B cell (primary cell): Measurements from ENCODE around the gene ZBTB34. TPM values are rescaled to one million over a fixed set of nuclear protein-coding genes. Genes with fewer than 3 reads are reported as not detected.

ENCODE experiments used
- ATAC-seq: fragments of 200-7000 bp; cut with Tn5 transposase; one replicate; pipeline ENCODE4 v1.10.0; 2021; ENCODE audit warnings: low read depth, mild to moderate bottlenecking, moderate number of reproducible peaks, moderate library complexity
- CTCF ChIA-PET: fragments of 350-600 bp; sonication (Branson Sonifier 250); formaldehyde crosslinking; loops from one replicate; lab custom pipeline; 2021; ENCODE audit warnings: antibody characterized with exemption, inconsistent platforms; lab: Charles Lee
- POLR2A ChIA-PET: fragments of 350-600 bp; sonication (Branson Sonifier 250); formaldehyde crosslinking; loops from one replicate; lab custom pipeline; 2021; ENCODE audit warnings: antibody characterized with exemption; lab: Charles Lee
- DNase-seq: peaks from one replicate; pipeline ENCODE4 v3.0.0; 2013
- H2AFZ ChIP-seq: 2 replicates; pipeline ENCODE4 v1.6.1; 2012; ENCODE audit warnings: mild to moderate bottlenecking, low read depth, low read length; ENCODE audit not compliant: insufficient read depth, poor library complexity, severe bottlenecking
- H3K27ac ChIP-seq, 2 donors: 1 replicate in 1 of 2; 2 replicates in 1 of 2; pipeline ENCODE4 v1.5.1; 2012 to 2013; ENCODE audit warnings: low read length in 2 of 2, mild to moderate bottlenecking in 2 of 2, moderate library complexity in 1 of 2
- H3K27me3 ChIP-seq, 4 experiments: fragments of 200-600 bp in 1 of 4; sonication (generic) in 1 of 4; replicated peaks in 1 of 4; 1 replicate in 2 of 4; 2 replicates in 2 of 4; pipeline versions ENCODE4 v1.6.1 to v1.7.0; 2013 to 2016; ENCODE audit warnings: low read length in 3 of 4, mild to moderate bottlenecking in 2 of 4, mixed read lengths in 1 of 4, moderate library complexity in 1 of 4; ENCODE audit not compliant: insufficient read depth in 4 of 4, control insufficient read depth in 3 of 4; ENCODE audit errors: control extremely low read depth in 1 of 4
- H3K36me3 ChIP-seq, 2 experiments: replicated peaks in 1 of 2; 1 replicate in 1 of 2; 2 replicates in 1 of 2; pipeline versions ENCODE4 v1.6.1 to v1.7.1; 2013; ENCODE audit warnings: low read length in 1 of 2; ENCODE audit not compliant: insufficient read depth in 2 of 2, control insufficient read depth in 1 of 2; ENCODE audit errors: control extremely low read depth in 1 of 2, extremely low read depth in 1 of 2
- H3K4me1 ChIP-seq, 2 donors: fragments of 200-600 bp in 1 of 2; sonication (generic) in 1 of 2; 1 replicate in 1 of 2; 2 replicates in 1 of 2; pipeline versions ENCODE4 v1.5.1 to v1.6.1; 2013 to 2017; ENCODE audit warnings: low read length in 2 of 2; ENCODE audit not compliant: control insufficient read depth in 2 of 2, insufficient read depth in 2 of 2
- H3K4me2 ChIP-seq: replicated peaks from 2 replicates; pipeline ENCODE3; 2012; ENCODE audit warnings: mild to moderate bottlenecking, low read depth, low read length; ENCODE audit not compliant: poor library complexity, severe bottlenecking
- H3K4me3 ChIP-seq, 5 experiments: fragments of 200-600 bp in 1 of 5; sonication (generic) in 1 of 5; 1 replicate in 3 of 5; 2 replicates in 2 of 5; pipeline versions ENCODE4 v1.5.1 to v1.7.0; 2011 to 2016; ENCODE audit warnings: low read length in 4 of 5, mild to moderate bottlenecking in 4 of 5, low read depth in 2 of 5, control low read depth in 1 of 5, moderate library complexity in 1 of 5; ENCODE audit not compliant: insufficient read depth in 1 of 5; ENCODE audit errors: control extremely low read depth in 1 of 5, extremely low read depth in 1 of 5
- H3K79me2 ChIP-seq: fragments of 200-600 bp; sonication (generic); one replicate; pipeline ENCODE4 v1.6.0; 2016; ENCODE audit warnings: low read length; ENCODE audit not compliant: control insufficient read depth, insufficient read depth
- H3K9ac ChIP-seq: fragments of 200-600 bp; sonication (generic); 2 replicates; pipeline ENCODE4 v1.6.1; 2017; ENCODE audit warnings: mild to moderate bottlenecking, low read length, moderate library complexity
- H3K9me3 ChIP-seq, 3 donors: one replicate each; pipeline versions ENCODE4 v1.6.1 to v1.7.1; 2013; ENCODE audit warnings: low read length in 2 of 3; ENCODE audit not compliant: control insufficient read depth in 2 of 3, insufficient read depth in 1 of 3; ENCODE audit errors: control extremely low read depth in 1 of 3
- H4K20me1 ChIP-seq: 2 replicates; pipeline ENCODE4 v1.6.0; 2012; ENCODE audit warnings: mild to moderate bottlenecking, low read length; ENCODE audit not compliant: insufficient read depth, control insufficient read depth, poor library complexity, severe bottlenecking
- H3K27ac Mint-ChIP-seq: one replicate; pipeline ENCODE4 v1.8.0; 2021; ENCODE audit warnings: mixed read lengths
- H3K27me3 Mint-ChIP-seq: one replicate; pipeline ENCODE4 v1.8.0; 2021; ENCODE audit warnings: mixed read lengths
- H3K4me1 Mint-ChIP-seq: one replicate; pipeline ENCODE4 v1.8.0; 2021; ENCODE audit warnings: mixed read lengths
- H3K4me3 Mint-ChIP-seq: one replicate; pipeline ENCODE4 v1.8.0; 2021; ENCODE audit warnings: mixed read lengths
- H3K9me3 Mint-ChIP-seq: one replicate; pipeline ENCODE4 v1.8.0; 2022; ENCODE audit warnings: mixed read lengths; ENCODE audit not compliant: insufficient read depth
- EZH2 ChIP-seq: IDR thresholded peaks from 2 replicates; pipeline ENCODE4 v1.6.1; 2012; ENCODE audit warnings: borderline replicate concordance, low read depth, mild to moderate bottlenecking, moderate library complexity, low read length; ENCODE audit not compliant: insufficient read depth, poor library complexity, severe bottlenecking
- WGBS: methylation state at CpG from one replicate; pipeline ENCODE4 v1.1.5; 2013; ENCODE audit warnings: missing lambda C conversion rate; ENCODE audit not compliant: insufficient coverage; 5-methylcytosine and 5-hydroxymethylcytosine counted together
- intact Hi-C: fragments of 100-400 bp; cut with micrococcal nuclease; formaldehyde crosslinking; loops from one replicate; pipeline ENCODE4 v1.10.0; 2022
- polyA plus RNA-seq: library from polyadenylated mRNA; depleted of rRNA; stranded (reverse); fragments of >200 nt; gene quantifications from 2 replicates; pipeline ENCODE4 v1.2.3, GENCODE V29; 2012
- total RNA-seq, 2 donors: library from RNA; stranded (reverse); fragments of 120-200 nt in 1 of 2; gene quantifications; 1 replicate in 1 of 2; 2 replicates in 1 of 2; pipeline versions ENCODE4 v1.2.3 to v1.2.4, GENCODE V29; 2013 to 2022
- TF ChIP-seq, protein P1 (sequence below): fragments of 200-600 bp; IDR thresholded peaks from one replicate; pipeline ENCODE4 v1.8.0; 2022; ENCODE audit warnings: antibody characterized with exemption, mild to moderate bottlenecking

ZBTB34 gene
- total and polyA plus RNA-seq, 2 donors (not counting 1 experiment from before 2014, with no cell fraction given), result 3.8 to 12.1 TPM

DNA sequence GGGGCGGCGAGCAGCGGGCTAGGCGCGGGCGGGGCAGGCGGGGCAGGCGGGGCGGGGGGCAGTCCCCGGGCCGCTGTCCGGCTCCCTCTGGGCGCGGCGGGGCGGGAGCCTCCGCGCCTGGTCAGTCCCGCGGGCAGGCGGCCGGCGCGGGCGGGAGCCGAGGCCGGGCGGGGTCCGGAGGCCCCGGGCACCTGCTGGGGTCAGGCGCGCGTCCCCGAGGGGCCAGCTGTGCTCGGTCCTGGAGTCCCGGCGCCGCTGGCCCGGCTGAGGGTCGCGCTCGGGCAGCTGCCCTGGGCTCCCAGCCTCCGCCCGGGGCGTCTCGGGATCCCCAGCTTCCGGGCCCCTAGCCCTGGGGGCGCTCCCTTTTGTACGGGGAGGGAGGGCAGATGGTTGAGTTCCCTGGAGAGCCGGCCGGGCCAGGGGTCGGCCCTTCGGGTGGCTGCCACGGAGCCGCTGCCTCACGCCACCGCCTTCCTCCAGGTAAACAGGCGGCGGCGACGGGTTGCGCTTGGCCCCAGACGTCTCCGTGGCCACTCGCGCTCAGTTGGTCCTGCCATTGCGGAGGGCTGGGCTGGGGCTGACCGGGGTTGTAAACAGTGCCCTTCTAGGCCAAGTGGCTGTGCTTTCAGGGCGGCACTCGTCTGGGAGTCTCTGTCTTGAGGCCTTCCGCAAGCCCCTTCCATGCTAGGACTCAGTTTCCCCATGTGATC, 473 bp downstream of the ZBTB34 start:
- peak overlapping the region; percentile 65 for H2AFZ ChIP-seq
- peak; percentile 12 for ATAC-seq
- peak overlapping the region; percentile 58 to 88 (median 79) for H3K4me3 ChIP-seq
- peak overlapping the region; percentile 31 to 78 for H3K27ac ChIP-seq
- H3K36me3 ChIP-seq, result peaks cover 0 to 6% of the 10 kb centered on the region in 2 experiments
- ChIA-PET CTCF (interaction anchor here (0.7 kb wide), 1 partner anchor 1338 kb away, joined by 3 read pairs; no protein-coding TSS in a partner anchor), POLR2A (no interaction called here)
- peaks cover 38% of the 10 kb centered on the region for H3K4me1 Mint-ChIP-seq
- H4K20me1 ChIP-seq, result peaks cover 5% of the 10 kb centered on the region
- H3K27me3 ChIP-seq, result peaks cover 0 to 11% (median 0%) of the 10 kb centered on the region in 4 experiments
- peak overlapping the region; percentile 93 for H3K4me2 ChIP-seq
- H3K27ac Mint-ChIP-seq, result peak overlapping the region; percentile 82
- H3K9ac ChIP-seq, result peak overlapping the region; percentile 73
- no peak for TF ChIP-seq EZH2
- H3K9me3 Mint-ChIP-seq, result no peaks in the 10 kb centered on the region
- peaks cover 26 to 32% of the 10 kb centered on the region in 2 donors for H3K4me1 ChIP-seq
- peak; percentile 49 for DNase-seq
- peaks cover 13% of the 10 kb centered on the region for H3K27me3 Mint-ChIP-seq
- H3K79me2 ChIP-seq, result peaks cover 50% of the 10 kb centered on the region
- H3K9me3 ChIP-seq, result no peaks in the 10 kb centered on the region
- WGBS, result under 1% methylated on average over 71 of the region's 71 CpGs
- intact Hi-C loops, result loop anchor here (1.0 to 2.0 kb wide), 3 partner anchors 53 to 138 kb away; partner anchors contain the start of genes RALGPS1 and ZBTB43
- peak overlapping the region; percentile 93 for H3K4me3 Mint-ChIP-seq

DNA sequence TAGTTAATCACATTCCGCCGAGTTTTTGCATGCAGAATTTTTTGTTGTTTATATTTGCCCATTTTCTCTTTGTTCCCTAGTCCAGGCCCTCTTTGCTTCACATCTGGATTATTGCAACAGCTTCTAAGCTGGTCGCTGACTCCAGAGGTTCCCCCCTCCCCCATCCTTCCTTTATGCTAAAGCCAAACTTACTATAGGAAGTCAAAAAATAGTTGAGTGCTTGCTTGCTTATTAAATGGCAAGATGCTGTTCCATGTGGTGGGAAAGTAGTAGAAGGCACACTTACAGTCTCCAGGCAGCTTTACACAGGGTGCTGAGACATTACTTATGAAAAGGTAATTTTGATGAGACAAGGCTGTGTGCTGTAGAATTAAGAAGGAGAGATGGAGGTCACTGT, 1.3 kb downstream of the ZBTB34 start:
- Histone ChIP-seq H3K4me3 (peak overlapping the region; percentile 58 to 88 (median 76)), H3K9ac (peak overlapping the region; percentile 73), H4K20me1 (peaks cover 9% of the 10 kb centered on the region), H3K27ac (peak overlapping the region; percentile 46 to 78), H3K4me2 (peak overlapping the region; percentile 93), H3K79me2 (peaks cover 58% of the 10 kb centered on the region), H3K4me1 (peaks cover 26 to 32% of the 10 kb centered on the region in 2 donors), H3K9me3 (no peaks in the 10 kb centered on the region), H2AFZ (peak overlapping the region; percentile 65), H3K27me3 (peaks cover 0 to 7% (median 0%) of the 10 kb centered on the region in 4 experiments), H3K36me3 (peaks cover 0 to 8% of the 10 kb centered on the region in 2 experiments)
- peak overlapping the region; percentile 93 for H3K4me3 Mint-ChIP-seq
- intact Hi-C loops, result loop anchor here (1.0 to 2.0 kb wide), 2 partner anchors 53 to 139 kb away; partner anchors contain the start of gene RALGPS1
- H3K27me3 Mint-ChIP-seq, result peaks cover 7% of the 10 kb centered on the region
- CTCF ChIA-PET, result interaction anchor here (0.7 kb wide), 1 partner anchor 1338 kb away, joined by 3 read pairs; no protein-coding TSS in a partner anchor
- WGBS, result no CpG with 5 or more reads among the region's 3 CpGs
- TF ChIP-seq EZH2, result no peak
- TF ChIP-seq, protein P1, sequence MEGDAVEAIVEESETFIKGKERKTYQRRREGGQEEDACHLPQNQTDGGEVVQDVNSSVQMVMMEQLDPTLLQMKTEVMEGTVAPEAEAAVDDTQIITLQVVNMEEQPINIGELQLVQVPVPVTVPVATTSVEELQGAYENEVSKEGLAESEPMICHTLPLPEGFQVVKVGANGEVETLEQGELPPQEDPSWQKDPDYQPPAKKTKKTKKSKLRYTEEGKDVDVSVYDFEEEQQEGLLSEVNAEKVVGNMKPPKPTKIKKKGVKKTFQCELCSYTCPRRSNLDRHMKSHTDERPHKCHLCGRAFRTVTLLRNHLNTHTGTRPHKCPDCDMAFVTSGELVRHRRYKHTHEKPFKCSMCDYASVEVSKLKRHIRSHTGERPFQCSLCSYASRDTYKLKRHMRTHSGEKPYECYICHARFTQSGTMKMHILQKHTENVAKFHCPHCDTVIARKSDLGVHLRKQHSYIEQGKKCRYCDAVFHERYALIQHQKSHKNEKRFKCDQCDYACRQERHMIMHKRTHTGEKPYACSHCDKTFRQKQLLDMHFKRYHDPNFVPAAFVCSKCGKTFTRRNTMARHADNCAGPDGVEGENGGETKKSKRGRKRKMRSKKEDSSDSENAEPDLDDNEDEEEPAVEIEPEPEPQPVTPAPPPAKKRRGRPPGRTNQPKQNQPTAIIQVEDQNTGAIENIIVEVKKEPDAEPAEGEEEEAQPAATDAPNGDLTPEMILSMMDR, result no peak
- DNase-seq (no peak), ATAC-seq (no peak)
- POLR2A ChIA-PET, result no interaction called here
- H3K9me3 Mint-ChIP-seq, result no peaks in the 10 kb centered on the region
- H3K27ac Mint-ChIP-seq, result peak overlapping the region; percentile 82
- peaks cover 43% of the 10 kb centered on the region for H3K4me1 Mint-ChIP-seq
